Loucy (cell line): Measurements from ENCODE around the gene OR10W1.

Experiments used
- H2AFZ ChIP-seq: fragments of 200-600 bp; sonication (generic); 2 replicates; pipeline ENCODE4 v1.6.0; 2016; ENCODE audit warnings: antibody characterized with exemption, mild to moderate bottlenecking, low read length, moderate library complexity
- H3F3A ChIP-seq: fragments of 200-600 bp; 2 replicates; pipeline ENCODE4 v1.6.0; 2016; ENCODE audit warnings: antibody characterized with exemption, low read depth, mild to moderate bottlenecking
- H3K27me3 ChIP-seq: fragments of 200-600 bp; sonication (generic); 2 replicates; pipeline ENCODE4 v1.6.1; 2014; ENCODE audit warnings: low read length, mild to moderate bottlenecking; ENCODE audit not compliant: insufficient read depth, poor library complexity, severe bottlenecking
- H3K36me3 ChIP-seq: fragments of 200-600 bp; sonication (generic); 2 replicates; pipeline ENCODE4 v1.6.1; 2016; ENCODE audit warnings: low read length; ENCODE audit not compliant: insufficient read depth
- H3K4me1 ChIP-seq: fragments of 200-600 bp; sonication (generic); 2 replicates; pipeline ENCODE4 v1.5.1; 2014; ENCODE audit warnings: low read length, mild to moderate bottlenecking; ENCODE audit not compliant: insufficient read depth, poor library complexity, severe bottlenecking
- H3K4me2 ChIP-seq: fragments of 200-600 bp; sonication (generic); 2 replicates; pipeline ENCODE4 v1.6.0; 2014; ENCODE audit warnings: antibody characterized with exemption, low read length, low read depth, mild to moderate bottlenecking; ENCODE audit not compliant: poor library complexity, severe bottlenecking
- H3K4me3 ChIP-seq: fragments of 200-600 bp; sonication (generic); 2 replicates; pipeline ENCODE4 v1.5.1; 2014; ENCODE audit warnings: low read length, mild to moderate bottlenecking, mixed read lengths; ENCODE audit not compliant: poor library complexity, severe bottlenecking
- H3K79me2 ChIP-seq: fragments of 200-600 bp; sonication (generic); 2 replicates; pipeline ENCODE4 v1.6.1; 2014; ENCODE audit warnings: low read length; ENCODE audit not compliant: insufficient read depth
- H3K9ac ChIP-seq: fragments of 200-600 bp; sonication (generic); 2 replicates; pipeline ENCODE4 v1.6.0; 2014; ENCODE audit warnings: mild to moderate bottlenecking, low read depth, low read length, moderate library complexity; ENCODE audit not compliant: poor library complexity, severe bottlenecking
- H3K9me2 ChIP-seq: fragments of 200-600 bp; sonication (generic); replicated peaks from 2 replicates; pipeline ENCODE4 v1.6.1; 2016; ENCODE audit warnings: low read depth, low read length, mixed read lengths
- H3K9me3 ChIP-seq: fragments of 200-600 bp; sonication (generic); 2 replicates; pipeline ENCODE4 v1.6.1; 2014; ENCODE audit warnings: mild to moderate bottlenecking, antibody characterized with exemption, low read length, low read depth; ENCODE audit not compliant: insufficient read depth
- H4K20me1 ChIP-seq: fragments of 200-600 bp; sonication (generic); 2 replicates; pipeline ENCODE4 v1.6.0; 2014; ENCODE audit warnings: antibody characterized with exemption, low read length, mild to moderate bottlenecking; ENCODE audit not compliant: insufficient read depth, poor library complexity, severe bottlenecking
- CTCF ChIP-seq: fragments of 200-600 bp; sonication (generic); conservative IDR thresholded peaks from 2 replicates; pipeline ENCODE4 v1.5.1; 2014; ENCODE audit warnings: mild to moderate bottlenecking, antibody characterized with exemption, low read length
- EZH2phosphoT487 ChIP-seq: fragments of 200-600 bp; IDR thresholded peaks from 2 replicates; pipeline ENCODE4 v1.6.1; 2018; ENCODE audit warnings: antibody characterized with exemption, mild to moderate bottlenecking, moderate library complexity, borderline replicate concordance

Gene OR10W1

GRCh38 chr11:58227956-58228615, 40.0 kb downstream of the OR10W1 start:
- Histone ChIP-seq H3K36me3 (no peaks in the 10 kb centered on the region), H4K20me1 (no peaks in the 10 kb centered on the region), H3K4me2 (no peak overlapping the region), H3F3A (no peaks in the 10 kb centered on the region), H3K4me1 (no peaks in the 10 kb centered on the region), H3K79me2 (no peaks in the 10 kb centered on the region), H3K9me3 (no peaks in the 10 kb centered on the region), H2AFZ (no peak overlapping the region), H3K9me2 (no peaks in the 10 kb centered on the region), H3K27me3 (no peaks in the 10 kb centered on the region), H3K4me3 (no peak overlapping the region), H3K9ac (no peak overlapping the region)
- no peak for TF ChIP-seq EZH2phosphoT487
- no peak for TF ChIP-seq CTCF

GRCh38 chr11:58222721-58223120, 45.3 kb downstream of the OR10W1 start:
- H3K4me3 ChIP-seq = no peak overlapping the region
- no peaks in the 10 kb centered on the region for H3K9me3 ChIP-seq
- H3F3A ChIP-seq = no peaks in the 10 kb centered on the region
- TF ChIP-seq EZH2phosphoT487 (no peak), CTCF (no peak)
- H3K79me2 ChIP-seq = no peaks in the 10 kb centered on the region
- H4K20me1 ChIP-seq = no peaks in the 10 kb centered on the region
- no peak overlapping the region for H2AFZ ChIP-seq
- H3K9ac ChIP-seq = no peak overlapping the region
- no peak overlapping the region for H3K4me2 ChIP-seq
- no peaks in the 10 kb centered on the region for H3K27me3 ChIP-seq
- H3K36me3 ChIP-seq = no peaks in the 10 kb centered on the region
- H3K4me1 ChIP-seq = no peaks in the 10 kb centered on the region
- H3K9me2 ChIP-seq = no peaks in the 10 kb centered on the region
